ENCODE measurements around the gene LIN37. TPM values are rescaled to one million over a fixed set of nuclear protein-coding genes. Genes with fewer than 3 reads are reported as not detected.
"Not testable (repeated sequence)": the region's sequence is repeated elsewhere in the genome, so short reads cannot be mapped to it uniquely, and the experiment has no call there.

Gene LIN37
- total and polyA plus RNA-seq, 12 donors = 4.0 to 29.4 (median 5.0) TPM

GRCh38 chr19:35722461-35722860, 25.9 kb upstream of the LIN37 start:
- peaks cover 4 to 18% (median 15%) of the 10 kb centered on the region in 9 donors for H3K4me1 ChIP-seq
- DNase-seq = no peak
- intact Hi-C loops (cut with DNase I) = no loop called here
- peaks cover 12 to 80% (median 61%) of the 10 kb centered on the region in 9 donors for H3K36me3 ChIP-seq
- H3K9me3 ChIP-seq = no peaks in the 10 kb centered on the region
- no peaks in the 10 kb centered on the region for H3K27me3 ChIP-seq
- H3K27ac ChIP-seq = no peak overlapping the region
- no peak overlapping the region for H3K4me3 ChIP-seq
- TF ChIP-seq CTCF (IDR thresholded peaks at IDR 0.05) = no peak
- ATAC-seq = no peak
- WGBS, 2 donors = 95 to 96% methylated on average over 14 of the region's 14 CpGs

DNA sequence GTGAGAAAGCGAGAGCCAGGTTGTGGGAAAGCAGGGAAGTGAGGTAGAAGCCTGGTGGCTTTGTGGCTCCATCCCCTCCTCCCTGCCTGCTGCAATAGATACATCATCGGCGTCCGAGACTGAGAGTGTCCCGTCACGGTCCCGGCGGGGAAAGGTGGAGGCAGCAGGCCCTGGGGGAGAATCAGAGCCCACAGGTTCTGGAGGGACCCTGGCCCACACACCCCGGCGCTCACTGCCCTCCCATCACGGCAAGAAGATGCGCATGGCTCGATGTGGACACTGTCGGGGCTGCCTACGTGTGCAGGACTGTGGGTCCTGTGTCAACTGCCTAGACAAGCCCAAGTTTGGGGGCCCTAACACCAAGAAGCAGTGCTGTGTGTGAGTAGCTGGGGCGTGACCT, 25.5 kb upstream of the LIN37 start:
- H3K27ac ChIP-seq = no peak overlapping the region
- intact Hi-C loops (cut with DNase I) = no loop called here
- H3K36me3 ChIP-seq = peaks cover 14 to 85% (median 66%) of the 10 kb centered on the region in 9 donors
- 90 to 94% methylated on average over 16 of the region's 16 CpGs for WGBS, 2 donors
- DNase-seq (no peak), ATAC-seq (no peak)
- H3K9me3 ChIP-seq = no peaks in the 10 kb centered on the region
- H3K27me3 ChIP-seq = no peaks in the 10 kb centered on the region
- no peak overlapping the region for H3K4me3 ChIP-seq
- no peak for TF ChIP-seq CTCF (IDR thresholded peaks at IDR 0.05)
- H3K4me1 ChIP-seq = peaks cover 4 to 18% (median 15%) of the 10 kb centered on the region in 9 donors

GRCh38 chr19:35723671-35724070, 24.7 kb upstream of the LIN37 start:
- Histone ChIP-seq H3K9me3 (no peaks in the 10 kb centered on the region), H3K27me3 (no peaks in the 10 kb centered on the region), H3K36me3 (peaks cover 14 to 93% (median 73%) of the 10 kb centered on the region in 9 donors), H3K27ac (no peak overlapping the region), H3K4me3 (no peak overlapping the region), H3K4me1 (peaks cover 4 to 16% (median 10%) of the 10 kb centered on the region in 9 donors)
- ATAC-seq = no peak
- intact Hi-C loops (cut with DNase I) = no loop called here
- no peak for DNase-seq
- WGBS, 2 donors = 94 to 95% methylated on average over 24 of the region's 24 CpGs
- TF ChIP-seq CTCF (IDR thresholded peaks at IDR 0.05) = no peak

DNA sequence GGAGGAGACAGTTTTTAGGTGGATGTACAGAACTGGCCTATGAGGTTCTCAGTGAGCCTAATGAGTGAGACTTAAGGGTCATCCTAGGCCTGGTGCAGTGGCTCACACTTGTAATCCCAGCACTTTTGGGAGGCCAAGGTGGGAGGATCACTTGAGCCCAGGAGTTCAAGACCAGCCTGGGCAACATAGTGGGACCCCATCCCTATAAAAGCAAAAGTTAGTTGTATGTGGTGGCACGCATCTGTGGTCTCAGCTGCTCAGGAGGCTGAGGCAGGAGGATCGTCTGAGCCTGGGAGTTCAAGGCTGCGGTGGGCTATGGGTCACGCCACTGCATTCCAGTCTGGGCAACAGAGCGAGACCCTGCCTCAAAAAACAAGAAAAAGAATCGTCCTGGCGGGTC, 24.2 kb upstream of the LIN37 start:
- Histone ChIP-seq H3K4me1 (peaks cover under 1 to 12% (median 5%) of the 10 kb centered on the region in 9 donors), H3K36me3 (peaks cover 14 to 97% (median 78%) of the 10 kb centered on the region in 9 donors)
- DNase-seq; ATAC-seq; H3K4me3 ChIP-seq; intact Hi-C loops (cut with DNase I); H3K27me3 ChIP-seq; H3K27ac ChIP-seq; H3K9me3 ChIP-seq: not testable (repeated sequence)
- 95 to 99% methylated on average over 7 of the region's 7 CpGs for WGBS, 2 donors

- 96 to 98% methylated on average over 12 of the region's 12 CpGs for WGBS, 2 donors
- DNase-seq = no peak
- Histone ChIP-seq H3K4me3 (no peak overlapping the region), H3K36me3 (peaks cover 14 to 100% (median 82%) of the 10 kb centered on the region in 9 donors), H3K27ac (no peak overlapping the region), H3K27me3 (no peaks in the 10 kb centered on the region), H3K4me1 (peaks cover 0 to 7% (median 1%) of the 10 kb centered on the region in 9 donors), H3K9me3 (no peaks in the 10 kb centered on the region)
- intact Hi-C loops (cut with DNase I) = no loop called here
- ATAC-seq = no peak
- no peak for TF ChIP-seq CTCF (IDR thresholded peaks at IDR 0.05)
Observed at GRCh38 chr19:35724560-35724959, 23.8 kb upstream of the LIN37 start.
